Activated gamma-delta T cell (primary cell): ENCODE data around the gene ELK3.

Experiments used
- DNase-seq: peaks from one replicate; lab custom pipeline; 2025; lab: John Stamatoyannopoulos, UW

The ELK3 gene

GRCh38 chr12:96212456-96213375, 18.5 kb downstream of the ELK3 start:
- no peak for DNase-seq

GRCh38 chr12:96213869-96214268, 19.7 kb downstream of the ELK3 start:
- DNase-seq: no peak

- no peak for DNase-seq
Observed at GRCh38 chr12:96215919-96216273, 21.7 kb downstream of the ELK3 start.

GRCh38 chr12:96218989-96219678, 25.0 kb downstream of the ELK3 start:
- no peak for DNase-seq

GRCh38 chr12:96219700-96220206, 25.6 kb downstream of the ELK3 start:
- no peak for DNase-seq

- DNase-seq: no peak
Observed at GRCh38 chr12:96220902-96221301, 26.7 kb downstream of the ELK3 start.

GRCh38 chr12:96221391-96221790, 27.2 kb downstream of the ELK3 start:
- no peak for DNase-seq

- no peak for DNase-seq
Observed at GRCh38 chr12:96223411-96224218, 29.4 kb downstream of the ELK3 start.

GRCh38 chr12:96224219-96224615, 30.0 kb downstream of the ELK3 start:
- no peak for DNase-seq

GRCh38 chr12:96225044-96225855, 31.1 kb downstream of the ELK3 start:
- DNase-seq: no peak

- DNase-seq: no peak
Observed at GRCh38 chr12:96225994-96226399, 31.8 kb downstream of the ELK3 start.

GRCh38 chr12:96226401-96226800, 32.2 kb downstream of the ELK3 start:
- no peak for DNase-seq

GRCh38 chr12:96226801-96227348, 32.7 kb downstream of the ELK3 start:
- DNase-seq: no peak

- no peak for DNase-seq
Observed at GRCh38 chr12:96227365-96228106, 33.4 kb downstream of the ELK3 start.

- no peak for DNase-seq
Observed at GRCh38 chr12:96228566-96229248, 34.5 kb downstream of the ELK3 start.

GRCh38 chr12:96230646-96231045, 36.5 kb downstream of the ELK3 start:
- DNase-seq: no peak

GRCh38 chr12:96233168-96233567, 39.0 kb downstream of the ELK3 start:
- no peak for DNase-seq

- DNase-seq: no peak
Observed at GRCh38 chr12:96233939-96234461, 39.8 kb downstream of the ELK3 start.
